Measurements from ENCODE around the gene CDK2.

CDK2 gene

DNA sequence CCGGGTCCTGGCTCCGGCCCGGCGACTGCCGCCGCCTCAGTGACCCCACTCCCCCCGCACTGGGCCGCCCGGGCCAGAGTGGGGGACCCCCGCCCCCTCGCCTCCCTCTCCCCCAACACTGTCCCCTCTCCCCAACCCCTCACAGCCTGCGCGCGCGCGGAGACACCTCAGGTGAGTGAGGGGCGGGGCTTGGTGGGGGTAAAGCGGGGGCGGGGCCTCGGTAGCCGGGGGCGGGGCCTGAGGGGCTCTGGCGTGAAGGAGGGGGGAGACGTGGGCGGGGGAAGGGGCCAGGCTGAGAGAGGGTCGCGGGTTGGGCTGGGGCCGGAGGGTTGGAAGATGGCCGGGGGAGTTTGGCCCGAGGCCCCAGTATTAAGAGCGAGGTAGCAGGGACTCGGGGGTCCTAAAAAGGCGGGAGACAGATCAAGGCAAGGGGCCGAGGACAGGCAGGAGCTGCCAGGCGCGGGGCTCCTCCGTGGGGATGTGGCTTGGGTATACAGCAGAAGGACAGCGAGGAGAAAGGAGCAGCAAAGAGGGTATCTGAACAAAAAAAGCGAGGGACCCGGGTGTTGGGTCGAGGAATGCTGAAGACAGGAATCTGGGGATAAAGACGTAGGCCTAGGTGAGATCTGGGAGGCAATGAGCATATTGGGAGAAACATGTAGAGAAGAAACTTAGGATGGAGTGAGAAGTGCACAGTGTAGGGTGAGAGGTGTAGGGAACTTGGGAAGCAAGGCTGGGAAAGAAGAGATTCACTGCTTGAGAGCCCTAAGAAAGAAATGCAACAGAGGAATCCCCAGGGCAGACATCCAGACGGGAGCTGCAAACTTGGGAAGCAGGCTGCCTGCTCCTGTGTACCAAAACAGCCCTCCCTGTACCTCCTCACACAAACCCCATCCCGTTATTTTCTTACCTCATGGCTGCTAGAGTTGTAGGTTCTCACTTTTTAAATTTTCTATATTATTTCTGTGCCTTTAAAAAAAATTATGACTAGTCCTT lies 41.2 kb downstream of the CDK2 start:
- TF ChIP-seq FOXM1 (IDR thresholded peaks at IDR 0.05; ENCODE audit: borderline replicate concordance, low read depth), result no peak
- peak; percentile 69; the same call in 1 of the 2 replicates for TF ChIP-seq EGR1 (IDR thresholded peaks at IDR 0.05)
- TF ChIP-seq ZBTB7A (IDR thresholded peaks at IDR 0.05; ENCODE audit: low read depth), result peak; percentile 97
- TF ChIP-seq TAF1 (IDR thresholded peaks at IDR 0.05; ENCODE audit: low read depth), result peak; percentile 13; the same call in 1 of the 2 replicates
- TF ChIP-seq, protein P1, sequence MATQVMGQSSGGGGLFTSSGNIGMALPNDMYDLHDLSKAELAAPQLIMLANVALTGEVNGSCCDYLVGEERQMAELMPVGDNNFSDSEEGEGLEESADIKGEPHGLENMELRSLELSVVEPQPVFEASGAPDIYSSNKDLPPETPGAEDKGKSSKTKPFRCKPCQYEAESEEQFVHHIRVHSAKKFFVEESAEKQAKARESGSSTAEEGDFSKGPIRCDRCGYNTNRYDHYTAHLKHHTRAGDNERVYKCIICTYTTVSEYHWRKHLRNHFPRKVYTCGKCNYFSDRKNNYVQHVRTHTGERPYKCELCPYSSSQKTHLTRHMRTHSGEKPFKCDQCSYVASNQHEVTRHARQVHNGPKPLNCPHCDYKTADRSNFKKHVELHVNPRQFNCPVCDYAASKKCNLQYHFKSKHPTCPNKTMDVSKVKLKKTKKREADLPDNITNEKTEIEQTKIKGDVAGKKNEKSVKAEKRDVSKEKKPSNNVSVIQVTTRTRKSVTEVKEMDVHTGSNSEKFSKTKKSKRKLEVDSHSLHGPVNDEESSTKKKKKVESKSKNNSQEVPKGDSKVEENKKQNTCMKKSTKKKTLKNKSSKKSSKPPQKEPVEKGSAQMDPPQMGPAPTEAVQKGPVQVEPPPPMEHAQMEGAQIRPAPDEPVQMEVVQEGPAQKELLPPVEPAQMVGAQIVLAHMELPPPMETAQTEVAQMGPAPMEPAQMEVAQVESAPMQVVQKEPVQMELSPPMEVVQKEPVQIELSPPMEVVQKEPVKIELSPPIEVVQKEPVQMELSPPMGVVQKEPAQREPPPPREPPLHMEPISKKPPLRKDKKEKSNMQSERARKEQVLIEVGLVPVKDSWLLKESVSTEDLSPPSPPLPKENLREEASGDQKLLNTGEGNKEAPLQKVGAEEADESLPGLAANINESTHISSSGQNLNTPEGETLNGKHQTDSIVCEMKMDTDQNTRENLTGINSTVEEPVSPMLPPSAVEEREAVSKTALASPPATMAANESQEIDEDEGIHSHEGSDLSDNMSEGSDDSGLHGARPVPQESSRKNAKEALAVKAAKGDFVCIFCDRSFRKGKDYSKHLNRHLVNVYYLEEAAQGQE (IDR thresholded peaks at IDR 0.05; ENCODE audit: low read depth), result no peak

DNA sequence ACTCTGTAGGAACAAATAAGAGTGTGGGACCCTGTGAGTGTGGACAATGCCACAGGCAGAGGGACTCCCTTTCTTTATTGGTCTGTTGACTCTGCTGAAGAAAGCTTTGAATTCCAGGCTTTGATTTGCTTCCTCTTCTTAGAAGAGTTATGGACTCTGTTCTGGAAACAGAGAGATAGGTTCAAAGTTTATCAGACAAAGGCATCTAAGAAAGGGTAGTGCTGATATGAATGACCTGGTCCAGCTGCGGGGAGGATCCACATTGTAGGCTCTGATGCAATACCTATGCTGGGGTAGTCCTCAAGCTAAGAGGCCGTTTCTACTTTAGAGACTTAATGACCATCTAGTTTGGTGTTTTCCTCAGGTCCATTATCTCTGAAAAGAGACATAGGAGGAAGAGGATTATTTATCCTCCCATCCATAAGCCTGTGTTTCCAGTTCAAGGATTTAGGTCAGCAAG lies 43.5 kb downstream of the CDK2 start:
- TF ChIP-seq YY1 (IDR thresholded peaks at IDR 0.05; ENCODE audit: low read depth) (no peak), EGR1 (IDR thresholded peaks at IDR 0.05) (no peak), TAF1 (IDR thresholded peaks at IDR 0.05; ENCODE audit: low read depth) (no peak), RAD21 (IDR thresholded peaks at IDR 0.05; ENCODE audit: low read depth) (no peak), EP300 (IDR thresholded peaks at IDR 0.05; ENCODE audit: borderline replicate concordance) (no peak), CREB1 (IDR thresholded peaks at IDR 0.05; ENCODE audit: low read depth) (no peak), TEAD4 (IDR thresholded peaks at IDR 0.05) (no peak), ZBTB7A (IDR thresholded peaks at IDR 0.05; ENCODE audit: low read depth) (no peak), NFIC (IDR thresholded peaks at IDR 0.05) (no peak), FOXM1 (IDR thresholded peaks at IDR 0.05; ENCODE audit: borderline replicate concordance, low read depth) (no peak), CEBPB (IDR thresholded peaks at IDR 0.05) (no peak), TCF12 (IDR thresholded peaks at IDR 0.05; ENCODE audit: low read depth) (no peak)
- TF ChIP-seq, protein P2, sequence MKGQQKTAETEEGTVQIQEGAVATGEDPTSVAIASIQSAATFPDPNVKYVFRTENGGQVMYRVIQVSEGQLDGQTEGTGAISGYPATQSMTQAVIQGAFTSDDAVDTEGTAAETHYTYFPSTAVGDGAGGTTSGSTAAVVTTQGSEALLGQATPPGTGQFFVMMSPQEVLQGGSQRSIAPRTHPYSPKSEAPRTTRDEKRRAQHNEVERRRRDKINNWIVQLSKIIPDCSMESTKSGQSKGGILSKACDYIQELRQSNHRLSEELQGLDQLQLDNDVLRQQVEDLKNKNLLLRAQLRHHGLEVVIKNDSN (IDR thresholded peaks at IDR 0.05), result no peak
- TF ChIP-seq, protein P3, sequence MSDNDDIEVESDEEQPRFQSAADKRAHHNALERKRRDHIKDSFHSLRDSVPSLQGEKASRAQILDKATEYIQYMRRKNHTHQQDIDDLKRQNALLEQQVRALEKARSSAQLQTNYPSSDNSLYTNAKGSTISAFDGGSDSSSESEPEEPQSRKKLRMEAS (IDR thresholded peaks at IDR 0.05), result no peak
- TF ChIP-seq, protein P1 (IDR thresholded peaks at IDR 0.05; ENCODE audit: low read depth), result no peak

DNA sequence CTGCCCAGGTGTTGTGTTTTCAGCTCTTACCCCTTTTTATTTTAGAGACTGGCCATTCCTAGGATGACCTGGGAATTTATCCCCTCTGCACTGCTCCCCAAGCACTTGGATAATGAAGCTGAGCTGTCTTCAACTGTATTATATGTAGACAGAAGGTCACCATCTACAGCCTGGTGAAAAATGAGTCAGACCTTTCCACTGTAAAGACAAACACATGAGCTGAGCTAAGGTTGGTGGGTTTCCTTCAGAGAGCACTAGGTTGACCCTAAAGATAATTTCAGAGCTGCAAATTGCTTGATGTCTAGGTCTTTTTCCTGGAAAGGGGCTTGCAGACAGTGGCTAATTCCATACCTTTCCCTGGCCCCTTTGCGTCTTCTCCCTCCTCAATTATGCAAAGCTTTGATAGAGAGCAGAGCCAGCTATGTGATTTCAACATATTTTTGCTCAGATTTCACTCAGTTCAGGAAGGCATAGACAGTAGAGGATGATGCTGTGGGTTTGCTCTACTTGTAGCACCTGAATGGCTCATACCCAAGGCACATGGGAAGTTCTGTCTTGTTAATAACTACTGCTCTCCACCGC lies 45.0 kb downstream of the CDK2 start:
- no peak for TF ChIP-seq YY1 (IDR thresholded peaks at IDR 0.05; ENCODE audit: low read depth)
- TF ChIP-seq, protein P2 (IDR thresholded peaks at IDR 0.05), result no peak
- TF ChIP-seq NFIC (IDR thresholded peaks at IDR 0.05), result no peak
- no peak for TF ChIP-seq CEBPB (IDR thresholded peaks at IDR 0.05)
- no peak for TF ChIP-seq TAF1 (IDR thresholded peaks at IDR 0.05; ENCODE audit: low read depth)

DNA sequence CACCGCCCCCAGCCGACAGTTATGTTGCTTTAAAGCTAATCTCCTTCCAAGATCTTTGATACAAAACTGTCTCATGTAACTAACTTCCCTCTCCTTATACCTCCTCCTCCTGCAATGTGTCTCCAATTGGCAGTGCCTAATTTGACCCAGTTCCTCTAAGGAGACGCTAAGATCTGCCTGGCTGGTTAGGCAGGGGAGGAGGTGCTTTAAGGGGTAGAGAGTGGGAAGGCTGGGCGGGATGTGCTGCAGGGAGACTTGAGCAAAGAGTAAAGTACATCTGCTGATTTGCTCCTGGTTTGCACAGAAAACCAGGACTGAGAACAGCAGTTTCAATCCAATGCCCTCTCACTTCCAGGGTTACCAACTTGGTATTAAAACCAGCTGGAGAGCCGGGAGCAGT lies 46.9 kb downstream of the CDK2 start:
- TF ChIP-seq EP300 (IDR thresholded peaks at IDR 0.05; ENCODE audit: borderline replicate concordance) (no peak), NFIC (IDR thresholded peaks at IDR 0.05) (no peak), YY1 (IDR thresholded peaks at IDR 0.05; ENCODE audit: low read depth) (no peak), FOXM1 (IDR thresholded peaks at IDR 0.05; ENCODE audit: borderline replicate concordance, low read depth) (no peak), TEAD4 (IDR thresholded peaks at IDR 0.05) (no peak), RAD21 (IDR thresholded peaks at IDR 0.05; ENCODE audit: low read depth) (no peak), TCF12 (IDR thresholded peaks at IDR 0.05; ENCODE audit: low read depth) (no peak), CREB1 (IDR thresholded peaks at IDR 0.05; ENCODE audit: low read depth) (no peak), CEBPB (IDR thresholded peaks at IDR 0.05) (no peak), ZBTB7A (IDR thresholded peaks at IDR 0.05; ENCODE audit: low read depth) (no peak), EGR1 (IDR thresholded peaks at IDR 0.05) (no peak), TAF1 (IDR thresholded peaks at IDR 0.05; ENCODE audit: low read depth) (no peak)
- TF ChIP-seq, protein P1 (IDR thresholded peaks at IDR 0.05; ENCODE audit: low read depth), result no peak
- TF ChIP-seq, protein P2 (IDR thresholded peaks at IDR 0.05), result no peak
- TF ChIP-seq, protein P3 (IDR thresholded peaks at IDR 0.05), result no peak
